HCT116 (cell line): ENCODE measurements around the gene EPSTI1. TPM values are rescaled to one million over a fixed set of nuclear protein-coding genes. Genes with fewer than 3 reads are reported as not detected.

Experiments
- ATAC-seq: fragments of 200-7000 bp; cut with Tn5 transposase; 2 replicates; pipeline ENCODE4 v1.9.1; 2020; ENCODE audit warnings: mild to moderate bottlenecking, moderate library complexity
- BruUV-seq: library from RNA; stranded (reverse); fragments of 400-500 nt; replicated peaks from 2 replicates; lab custom pipeline; 2021; lab: Mats Ljungman, UMichigan
- CTCF ChIA-PET: fragments of 300-600 bp; sonication (Branson Sonifier 250); formaldehyde crosslinking; loops from one replicate; lab custom pipeline; 2021; ENCODE audit warnings: antibody characterized with exemption; lab: Charles Lee
- POLR2A ChIA-PET: fragments of 300-600, 350-600 bp; sonication (Branson Sonifier 250); formaldehyde crosslinking; loops from one replicate; lab custom pipeline; 2021; ENCODE audit warnings: antibody characterized with exemption; lab: Charles Lee
- RAD21 ChIA-PET, 2 experiments: fragments of 300-600 bp; sonication (Branson Sonifier 250); formaldehyde crosslinking; loops; one replicate each; lab custom pipeline; 2023; ENCODE audit warnings: low total read pairs in 2 of 2; ENCODE audit not compliant: uncharacterized antibody in 2 of 2, unreplicated experiment in 2 of 2, low non-redundant PET in 1 of 2; lab: Charles Lee
- DNase-seq: peaks from one replicate; pipeline ENCODE4 v3.0.0-alpha.2; 2010; ENCODE audit warnings: low read depth, low spot score
- H2AFZ ChIP-seq: fragments of 200-600 bp; shearing (Covaris generic), sonication (generic); 2 replicates; pipeline ENCODE4 v1.6.1; 2017; ENCODE audit warnings: low read depth, mixed run types, mixed read lengths, antibody characterized with exemption, low read length; ENCODE audit not compliant: poor library complexity, severe bottlenecking
- H3K27ac ChIP-seq: 2 replicates; pipeline ENCODE4 v1.5.1; 2012; ENCODE audit warnings: low read depth, low read length
- H3K27me3 ChIP-seq: fragments of 200-600 bp; sonication (generic); 2 replicates; pipeline ENCODE4 v1.6.1; 2016; ENCODE audit warnings: mixed run types, low read length, mixed read lengths; ENCODE audit not compliant: insufficient read depth
- H3K36me3 ChIP-seq, 2 experiments: fragments of 200-500 bp in 1 of 2; fragments of 200-600 bp in 1 of 2; sonication (Bioruptor generic) in 1 of 2; sonication (generic) in 1 of 2; 2 replicates each; pipeline versions ENCODE4 v1.5.1 to v1.6.1; 2014 to 2016; ENCODE audit warnings: low read length in 2 of 2, inconsistent platforms in 1 of 2, mixed read lengths in 1 of 2, mixed run types in 1 of 2; ENCODE audit not compliant: insufficient read depth in 2 of 2, control insufficient read depth in 1 of 2
- H3K4me1 ChIP-seq, 2 experiments: fragments of 200-600 bp in 1 of 2; sonication (generic) in 1 of 2; 2 replicates each; pipeline versions ENCODE4 v1.5.1 to v1.6.1; 2012 to 2017; ENCODE audit warnings: low read length in 2 of 2, inconsistent platforms in 1 of 2, mild to moderate bottlenecking in 1 of 2, mixed read lengths in 1 of 2, mixed run types in 1 of 2, moderate library complexity in 1 of 2; ENCODE audit not compliant: insufficient read depth in 2 of 2, control insufficient read depth in 1 of 2
- H3K4me2 ChIP-seq: fragments of 200-600 bp; sonication (generic); 2 replicates; pipeline ENCODE4 v1.6.1; 2017; ENCODE audit warnings: mixed run types, low read length, mixed read lengths
- H3K4me3 ChIP-seq, 2 experiments: fragments of 200-600 bp in 1 of 2; sonication (generic) in 1 of 2; replicated peaks in 1 of 2; 2 replicates each; pipeline ENCODE4 v1.5.1; 2011 to 2016; ENCODE audit warnings: low read length in 2 of 2, control low read depth in 1 of 2, low read depth in 1 of 2, mild to moderate bottlenecking in 1 of 2, mixed read lengths in 1 of 2, mixed run types in 1 of 2
- H3K79me2 ChIP-seq: fragments of 200-600 bp; sonication (generic); 2 replicates; pipeline ENCODE4 v1.6.1; 2017; ENCODE audit warnings: mild to moderate bottlenecking, mixed run types, low read length, moderate library complexity, mixed read lengths; ENCODE audit not compliant: insufficient read depth
- H3K9ac ChIP-seq: fragments of 200-600 bp; sonication (generic); 2 replicates; pipeline ENCODE4 v1.6.1; 2016; ENCODE audit warnings: low read length, mixed read lengths
- H3K9me2 ChIP-seq: fragments of 200-600 bp; sonication (generic), shearing (Covaris generic); 2 replicates; pipeline ENCODE4 v1.6.1; 2017; ENCODE audit warnings: mixed run types, mild to moderate bottlenecking, moderate library complexity; ENCODE audit not compliant: insufficient read depth
- H3K9me3 ChIP-seq, 2 experiments: fragments of 200-500 bp in 1 of 2; fragments of 200-600 bp in 1 of 2; sonication (Bioruptor generic) in 1 of 2; sonication (generic) in 1 of 2; 2 replicates each; pipeline ENCODE4 v1.6.1; 2014 to 2017; ENCODE audit warnings: low read length in 2 of 2, mixed read lengths in 2 of 2, inconsistent platforms in 1 of 2, low read depth in 1 of 2, mild to moderate bottlenecking in 1 of 2, mixed run types in 1 of 2, moderate library complexity in 1 of 2; ENCODE audit not compliant: control insufficient read depth in 1 of 2, insufficient read depth in 1 of 2
- H4K20me1 ChIP-seq: fragments of 200-600 bp; sonication (generic), shearing (Covaris generic); 2 replicates; pipeline ENCODE4 v1.6.1; 2017; ENCODE audit warnings: mixed run types, mild to moderate bottlenecking, moderate library complexity; ENCODE audit not compliant: insufficient read depth
- CBX3 ChIP-seq: IDR thresholded peaks from 2 replicates; pipeline ENCODE4 v1.6.1; 2012; ENCODE audit warnings: low read depth
- ELF1 ChIP-seq: IDR thresholded peaks from 2 replicates; pipeline ENCODE4 v1.6.1; 2012; ENCODE audit warnings: low read depth, borderline replicate concordance
- EZH2 ChIP-seq: fragments of 200-600 bp; sonication (generic); IDR thresholded peaks from 2 replicates; pipeline ENCODE4 v1.6.1; 2017; ENCODE audit warnings: antibody characterized with exemption, mixed run types
- EZH2phosphoT487 ChIP-seq: fragments of 200-600 bp; IDR thresholded peaks from 2 replicates; pipeline ENCODE4 v1.6.1; 2018; ENCODE audit warnings: antibody characterized with exemption, borderline replicate concordance
- FOSL1 ChIP-seq: IDR thresholded peaks from 2 replicates; pipeline ENCODE4 v1.6.1; 2012; ENCODE audit warnings: low read depth
- JUND ChIP-seq: IDR thresholded peaks from 2 replicates; pipeline ENCODE4 v1.6.1; 2012
- MAX ChIP-seq: IDR thresholded peaks from 2 replicates; pipeline ENCODE4 v1.6.1; 2012
- POLR2A ChIP-seq: IDR thresholded peaks from 2 replicates; pipeline ENCODE4 v1.7.0; 2011; ENCODE audit warnings: borderline replicate concordance; ENCODE audit not compliant: insufficient read depth, insufficient read length; ENCODE audit errors: extremely low read depth
- SIN3A ChIP-seq: IDR thresholded peaks from 2 replicates; pipeline ENCODE4 v1.6.1; 2012; ENCODE audit warnings: low read depth
- ZFX ChIP-seq: fragments of 450-650 bp; IDR thresholded peaks from 2 replicates; pipeline ENCODE4 v1.6.1; 2017
- ZNF274 ChIP-seq: fragments of 200-500 bp; sonication (Bioruptor generic); IDR thresholded peaks from 2 replicates; pipeline ENCODE4 v1.6.1; 2014; ENCODE audit warnings: mild to moderate bottlenecking, low read depth, low read length, inconsistent platforms
- intact Hi-C: fragments of 100-400 bp; cut with micrococcal nuclease; formaldehyde crosslinking; loops from 2 replicates; pipeline ENCODE4 v1.10.0; 2022
- total RNA-seq: library from RNA; stranded (reverse); gene quantifications from one replicate; pipeline ENCODE4 v1.2.1, GENCODE V29; 2021; ENCODE audit not compliant: unreplicated experiment
- TF ChIP-seq, protein P1 (sequence below), 3 experiments: fragments of 200-600 bp in 1 of 3; sonication (generic) in 1 of 3; IDR thresholded peaks in 2 of 3; conservative IDR thresholded peaks in 1 of 3; 2 replicates each; pipeline ENCODE4 v1.5.1; 2012 to 2017; ENCODE audit warnings: low read depth in 2 of 3, low read length in 2 of 3, antibody characterized with exemption in 1 of 3, borderline replicate concordance in 1 of 3, control low read depth in 1 of 3, mild to moderate bottlenecking in 1 of 3, mixed read lengths in 1 of 3, mixed run types in 1 of 3, moderate library complexity in 1 of 3; ENCODE audit not compliant: insufficient read depth in 1 of 3

The EPSTI1 gene
- total RNA-seq, 1 experiment from 2014 or later, result 0.69 TPM

GRCh38 chr13:43008596-43008995, 16.6 kb upstream of the EPSTI1 start:
- H3K4me3 ChIP-seq, result no peak overlapping the region
- no peaks in the 10 kb centered on the region for H3K79me2 ChIP-seq
- H4K20me1 ChIP-seq, result no peaks in the 10 kb centered on the region
- ChIA-PET CTCF (no interaction called here), POLR2A (no interaction called here), RAD21 (no interaction called here)
- ATAC-seq (no peak), DNase-seq (no peak)
- H3K9me2 ChIP-seq, result no peaks in the 10 kb centered on the region
- H3K36me3 ChIP-seq, result no peaks in the 10 kb centered on the region
- no peaks in the 10 kb centered on the region for H3K27me3 ChIP-seq
- H3K4me2 ChIP-seq, result no peak overlapping the region
- H2AFZ ChIP-seq, result no peak overlapping the region
- BruUV-seq, result no TSS peak
- no peaks in the 10 kb centered on the region for H3K4me1 ChIP-seq
- no peak overlapping the region for H3K27ac ChIP-seq
- no peak for TF ChIP-seq ZFX
- TF ChIP-seq ELF1, result no peak
- no peak for TF ChIP-seq JUND
- no peak for TF ChIP-seq ZNF274
- TF ChIP-seq, protein P1, sequence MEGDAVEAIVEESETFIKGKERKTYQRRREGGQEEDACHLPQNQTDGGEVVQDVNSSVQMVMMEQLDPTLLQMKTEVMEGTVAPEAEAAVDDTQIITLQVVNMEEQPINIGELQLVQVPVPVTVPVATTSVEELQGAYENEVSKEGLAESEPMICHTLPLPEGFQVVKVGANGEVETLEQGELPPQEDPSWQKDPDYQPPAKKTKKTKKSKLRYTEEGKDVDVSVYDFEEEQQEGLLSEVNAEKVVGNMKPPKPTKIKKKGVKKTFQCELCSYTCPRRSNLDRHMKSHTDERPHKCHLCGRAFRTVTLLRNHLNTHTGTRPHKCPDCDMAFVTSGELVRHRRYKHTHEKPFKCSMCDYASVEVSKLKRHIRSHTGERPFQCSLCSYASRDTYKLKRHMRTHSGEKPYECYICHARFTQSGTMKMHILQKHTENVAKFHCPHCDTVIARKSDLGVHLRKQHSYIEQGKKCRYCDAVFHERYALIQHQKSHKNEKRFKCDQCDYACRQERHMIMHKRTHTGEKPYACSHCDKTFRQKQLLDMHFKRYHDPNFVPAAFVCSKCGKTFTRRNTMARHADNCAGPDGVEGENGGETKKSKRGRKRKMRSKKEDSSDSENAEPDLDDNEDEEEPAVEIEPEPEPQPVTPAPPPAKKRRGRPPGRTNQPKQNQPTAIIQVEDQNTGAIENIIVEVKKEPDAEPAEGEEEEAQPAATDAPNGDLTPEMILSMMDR (IDR thresholded peaks at IDR 0.05 in 2 of 3, conservative IDR thresholded peaks at IDR 0.05 in 1 of 3; ENCODE audit: borderline replicate concordance in 1 of 3, insufficient read depth in 1 of 3, low read depth in 2 of 3, low read length in 2 of 3), result no peak
- TF ChIP-seq POLR2A, result no peak
- TF ChIP-seq SIN3A, result no peak
- TF ChIP-seq EZH2, result no peak
- TF ChIP-seq MAX, result no peak
- no peak for TF ChIP-seq FOSL1
- TF ChIP-seq CBX3, result no peak
- TF ChIP-seq EZH2phosphoT487, result no peak
- H3K9me3 ChIP-seq, result no peaks in the 10 kb centered on the region
- H3K9ac ChIP-seq, result no peak overlapping the region
- intact Hi-C loops, result no loop called here
